SK-N-SH (cell line): ENCODE measurements around the gene PXMP4. TPM values are rescaled to one million over a fixed set of nuclear protein-coding genes. Genes with fewer than 3 reads are reported as not detected.

Source experiments
- CTCF ChIA-PET: fragments of 300-600, 350-600 bp; formaldehyde crosslinking; extraction: SDS; loops from one replicate; lab custom pipeline; 2021; lab: Yijun Ruan, JAX
- POLR2A ChIA-PET: fragments of 350-600 bp; sonication (Branson Sonifier 250); formaldehyde crosslinking; extraction: SDS; loops from one replicate; lab custom pipeline; 2020; ENCODE audit warnings: antibody characterized with exemption, inconsistent platforms; lab: Yijun Ruan, JAX
- DNase-seq: peaks from one replicate; pipeline ENCODE4 v3.0.0; 2012
- H2AFZ ChIP-seq: fragments of 200-600 bp; sonication (generic); 2 replicates; pipeline ENCODE4 v1.8.1; 2016; ENCODE audit warnings: antibody characterized with exemption, mild to moderate bottlenecking, low read depth
- H3F3A ChIP-seq: fragments of 200-600 bp; sonication (generic); replicated peaks from 2 replicates; pipeline ENCODE3; 2016; ENCODE audit warnings: antibody characterized with exemption, mild to moderate bottlenecking; ENCODE audit not compliant: insufficient read depth
- H3K27ac ChIP-seq, 2 experiments: fragments of 200-500 bp in 1 of 2; fragments of 200-600 bp in 1 of 2; sonication (Bioruptor generic) in 1 of 2; sonication (generic), shearing (Covaris generic) in 1 of 2; 2 replicates each; pipeline versions ENCODE4 v1.5.1 to v1.6.1; 2014 to 2016; ENCODE audit warnings: low read depth in 2 of 2, inconsistent platforms in 1 of 2, low read length in 1 of 2, mild to moderate bottlenecking in 1 of 2, mixed read lengths in 1 of 2
- H3K27me3 ChIP-seq: fragments of 200-600 bp; sonication (generic), shearing (Covaris generic); 2 replicates; pipeline ENCODE4 v1.6.1; 2016; ENCODE audit warnings: mixed run types; ENCODE audit not compliant: insufficient read depth
- H3K36me3 ChIP-seq, 2 experiments: fragments of 200-500 bp in 1 of 2; fragments of 200-600 bp in 1 of 2; sonication (Bioruptor generic) in 1 of 2; sonication (generic) in 1 of 2; replicated peaks in 1 of 2; 2 replicates each; pipeline versions ENCODE3 to v1.5.1; 2014 to 2016; ENCODE audit warnings: low read length in 1 of 2, mild to moderate bottlenecking in 1 of 2; ENCODE audit not compliant: insufficient read depth in 2 of 2, control insufficient read depth in 1 of 2
- H3K4me1 ChIP-seq, 2 experiments: fragments of 200-500 bp in 1 of 2; fragments of 200-600 bp in 1 of 2; sonication (Bioruptor generic) in 1 of 2; sonication (generic), shearing (Covaris generic) in 1 of 2; 2 replicates each; pipeline versions ENCODE4 v1.5.1 to v1.6.1; 2014 to 2016; ENCODE audit warnings: low read depth in 1 of 2, low read length in 1 of 2, mixed run types in 1 of 2; ENCODE audit not compliant: insufficient read depth in 2 of 2, control insufficient read depth in 1 of 2
- H3K4me2 ChIP-seq: fragments of 200-600 bp; sonication (generic), shearing (Covaris generic); 2 replicates; pipeline ENCODE4 v1.6.1; 2017; ENCODE audit warnings: mixed run types
- H3K4me3 ChIP-seq, 2 experiments: fragments of 200-500 bp in 1 of 2; fragments of 200-600 bp in 1 of 2; sonication (Bioruptor generic) in 1 of 2; sonication (generic), shearing (Covaris generic) in 1 of 2; 2 replicates each; pipeline versions ENCODE4 v1.5.1 to v1.8.1; 2014 to 2016; ENCODE audit warnings: low read depth in 2 of 2, inconsistent platforms in 1 of 2, low read length in 1 of 2, mild to moderate bottlenecking in 1 of 2, mixed read lengths in 1 of 2, moderate library complexity in 1 of 2
- H3K79me2 ChIP-seq: fragments of 200-600 bp; sonication (generic); 2 replicates; pipeline ENCODE4 v1.8.1; 2017; ENCODE audit warnings: mild to moderate bottlenecking; ENCODE audit not compliant: insufficient read depth
- H3K9ac ChIP-seq: fragments of 200-600 bp; sonication (generic); 2 replicates; pipeline ENCODE4 v1.6.1; 2017; ENCODE audit warnings: mixed run types
- H3K9me2 ChIP-seq: fragments of 200-600 bp; sonication (generic); 2 replicates; pipeline ENCODE4 v1.6.1; 2017; ENCODE audit warnings: mixed run types
- H3K9me3 ChIP-seq: fragments of 200-600 bp; sonication (generic); 2 replicates; pipeline ENCODE4 v1.6.1; 2017; ENCODE audit warnings: mixed run types, mild to moderate bottlenecking, moderate library complexity
- H4K20me1 ChIP-seq: fragments of 200-600 bp; sonication (generic); 2 replicates; pipeline ENCODE4 v1.6.1; 2017; ENCODE audit warnings: mild to moderate bottlenecking, mixed run types; ENCODE audit not compliant: insufficient read depth
- CTCF ChIP-seq: fragments of 200-600 bp; sonication (generic); IDR thresholded peaks from 2 replicates; pipeline ENCODE4 v1.6.1; 2017; ENCODE audit warnings: antibody characterized with exemption, mild to moderate bottlenecking, moderate library complexity
- EP300 ChIP-seq, 2 experiments: IDR thresholded peaks; 2 replicates each; pipeline versions ENCODE4 v1.4.0 to v1.6.1; 2012; ENCODE audit warnings: borderline replicate concordance in 1 of 2, low read depth in 1 of 2, low read length in 1 of 2
- EZH2phosphoT487 ChIP-seq: fragments of 200-600 bp; sonication (generic); IDR thresholded peaks from 2 replicates; pipeline ENCODE4 v1.6.1; 2017; ENCODE audit warnings: low read depth, mixed run types, mild to moderate bottlenecking, antibody characterized with exemption, moderate library complexity, borderline replicate concordance
- IRF3 ChIP-seq: fragments of 150-350 bp; IDR thresholded peaks from 2 replicates; pipeline ENCODE4 v1.6.1; 2016; ENCODE audit warnings: mild to moderate bottlenecking, low read depth, low read length
- JUND ChIP-seq: IDR thresholded peaks from 2 replicates; pipeline ENCODE4 v1.4.0; 2012
- MAX ChIP-seq: IDR thresholded peaks from 2 replicates; pipeline ENCODE4 v1.4.0; 2012; ENCODE audit warnings: low read depth
- MEF2A ChIP-seq: IDR thresholded peaks from 2 replicates; pipeline ENCODE4 v1.4.0; 2012; ENCODE audit warnings: low read depth, borderline replicate concordance
- NFIC ChIP-seq: IDR thresholded peaks from 2 replicates; pipeline ENCODE4 v1.4.0; 2012; ENCODE audit warnings: borderline replicate concordance
- NRF1 ChIP-seq: IDR thresholded peaks from 2 replicates; pipeline ENCODE4 v1.6.1; 2012; ENCODE audit warnings: low read depth, mild to moderate bottlenecking, low read length
- PBX3 ChIP-seq: IDR thresholded peaks from 2 replicates; pipeline ENCODE4; 2012
- RAD21 ChIP-seq: IDR thresholded peaks from 2 replicates; pipeline ENCODE4 v1.6.1; 2012; ENCODE audit warnings: mild to moderate bottlenecking, low read length
- RCOR1 ChIP-seq: fragments of 150-350 bp; IDR thresholded peaks from 2 replicates; pipeline ENCODE4 v1.6.1; 2017; ENCODE audit warnings: antibody characterized with exemption, low read length
- RFX5 ChIP-seq: IDR thresholded peaks from 2 replicates; pipeline ENCODE4 v1.6.1; 2012; ENCODE audit warnings: mild to moderate bottlenecking, improper control_type of control experiment, low read length
- RXRA ChIP-seq: IDR thresholded peaks from 2 replicates; pipeline ENCODE4 v1.4.0; 2012; ENCODE audit warnings: low read depth, mild to moderate bottlenecking, borderline replicate concordance
- SMC3 ChIP-seq: IDR thresholded peaks from 2 replicates; pipeline ENCODE4 v1.6.1; 2012; ENCODE audit warnings: low read depth, low read length, improper control_type of control experiment
- TAF1 ChIP-seq: IDR thresholded peaks from 2 replicates; pipeline ENCODE4 v1.6.1; 2012; ENCODE audit warnings: low read depth, mild to moderate bottlenecking, low read length, moderate library complexity, borderline replicate concordance
- TCF12 ChIP-seq: IDR thresholded peaks from 2 replicates; pipeline ENCODE4 v1.4.0; 2012
- USF2 ChIP-seq: fragments of 150-350 bp; IDR thresholded peaks from 2 replicates; pipeline ENCODE4 v1.6.1; 2017; ENCODE audit warnings: antibody characterized with exemption, low read length, low read depth, borderline replicate concordance
- YY1 ChIP-seq: IDR thresholded peaks from 2 replicates; pipeline ENCODE4 v1.4.0; 2012; ENCODE audit warnings: low read depth, mild to moderate bottlenecking
- WGBS: methylation state at CpG from one replicate; pipeline ENCODE4 v1.1.6; 2017; ENCODE audit warnings: low lambda C conversion rate; 5-methylcytosine and 5-hydroxymethylcytosine counted together
- polyA plus RNA-seq, 3 experiments: library from polyadenylated mRNA; depleted of rRNA; stranded (reverse); fragments of >200 nt; gene quantifications; 2 replicates each; pipeline ENCODE4 v1.2.3, GENCODE V29; 2012

The PXMP4 gene
- polyA plus RNA-seq, 1 of the 3 experiments (the other 2 are of a cell fraction): 5.6 TPM

GRCh38 chr20:33765592-33765991 is 45.5 kb upstream of the PXMP4 start (continued):
- TF ChIP-seq PBX3: no peak
- TF ChIP-seq TAF1: no peak
- no peak for TF ChIP-seq NRF1

GRCh38 chr20:33765099-33765498 is 45.0 kb upstream of the PXMP4 start:
- 95% methylated on average over 2 of the region's 2 CpGs for WGBS
- ChIA-PET POLR2A (no interaction called here), CTCF (interaction anchor here (1.8 kb wide), 1 partner anchor 27 kb away, joined by 5 read pairs; no protein-coding TSS in a partner anchor)
- no peak overlapping the region for H3K4me3 ChIP-seq
- no peaks in the 10 kb centered on the region for H3K79me2 ChIP-seq
- H3K9me3 ChIP-seq: no peaks in the 10 kb centered on the region
- H3K27me3 ChIP-seq: no peaks in the 10 kb centered on the region
- no peaks in the 10 kb centered on the region for H3K9me2 ChIP-seq
- TF ChIP-seq RCOR1 (no peak), SMC3 (no peak), RAD21 (no peak), RXRA (no peak), RFX5 (no peak), EZH2phosphoT487 (no peak), EP300 (IDR thresholded peaks at IDR 0.05; ENCODE audit: borderline replicate concordance in 1 of 2, low read depth in 1 of 2, low read length in 1 of 2) (no peak), CTCF (no peak), MEF2A (no peak), TAF1 (no peak), NFIC (no peak), YY1 (no peak), JUND (no peak), USF2 (no peak), MAX (no peak), IRF3 (no peak), TCF12 (no peak)
- H4K20me1 ChIP-seq: no peaks in the 10 kb centered on the region
- no peaks in the 10 kb centered on the region for H3K4me1 ChIP-seq
- H3K36me3 ChIP-seq: no peaks in the 10 kb centered on the region
- H3F3A ChIP-seq: no peaks in the 10 kb centered on the region
- no peak overlapping the region for H3K9ac ChIP-seq
- no peak overlapping the region for H3K27ac ChIP-seq
- DNase-seq: no peak
- H3K4me2 ChIP-seq: no peak overlapping the region
- H2AFZ ChIP-seq: no peak overlapping the region
